Stimulated activated CD4-positive, alpha-beta T cell treated with anti-CD3 and anti-CD28 coated beads, Interleukin-2, amount 100 ng/mL, for 48 hours (primary cell): ENCODE data around the gene STIM1.

Experiments used
- DNase-seq, 2 donors: peaks; one replicate each; pipeline ENCODE4 v3.0.0-alpha.2; 2020

STIM1 gene

DNA sequence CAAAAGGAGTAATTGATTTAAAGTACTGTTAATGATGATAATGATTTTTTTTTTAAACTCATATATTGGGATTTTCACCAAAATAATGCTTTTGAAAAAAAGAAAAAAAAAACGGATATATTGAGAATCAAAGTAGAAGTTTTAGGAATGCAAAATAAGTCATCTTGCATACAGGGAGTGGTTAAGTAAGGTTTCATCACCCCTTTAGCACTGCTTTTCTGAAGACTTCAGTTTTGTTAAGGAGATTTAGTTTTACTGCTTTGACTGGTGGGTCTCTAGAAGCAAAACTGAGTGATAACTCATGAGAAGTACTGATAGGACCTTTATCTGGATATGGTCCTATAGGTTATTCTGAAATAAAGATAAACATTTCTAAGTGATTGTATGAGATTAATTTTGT is 283.0 kb downstream of the STIM1 start:
- no peak for DNase-seq

DNA sequence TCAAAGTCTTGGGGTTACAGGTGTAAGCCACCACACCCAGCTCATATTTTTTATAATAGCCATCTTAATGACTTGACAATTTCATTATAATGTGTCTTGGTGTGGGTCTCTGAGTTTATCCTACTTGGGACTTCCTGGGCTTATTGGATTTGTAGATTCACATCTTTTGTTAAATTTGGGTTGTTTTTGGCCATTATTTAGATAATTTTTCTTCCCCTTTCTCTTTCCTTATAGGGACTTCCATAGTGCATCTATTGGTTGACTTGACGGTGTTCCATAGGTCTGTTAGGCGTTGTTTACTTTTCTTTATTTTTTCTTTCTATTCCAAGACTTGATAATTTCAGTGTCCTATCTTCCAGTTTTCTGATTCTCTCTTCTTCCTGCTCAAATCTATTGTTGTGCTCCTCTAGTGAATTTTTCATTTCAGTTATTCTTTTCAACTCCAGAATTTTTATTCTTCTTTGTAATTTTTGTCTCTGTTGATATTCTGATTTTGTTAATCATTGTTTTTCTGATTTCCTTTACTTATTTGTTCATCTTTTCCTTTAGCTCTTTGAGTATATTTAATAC is 284.7 kb downstream of the STIM1 start:
- no peak for DNase-seq
